ENCODE data around the gene NDC1.
"Not testable (repeated sequence)": the region's sequence is repeated elsewhere in the genome, so short reads cannot be mapped to it uniquely, and the experiment has no call there.

NDC1 gene

GRCh38 chr1:53825306-53825705, 12.8 kb downstream of the NDC1 start:
- no peak for DNase-seq (ENCODE audit: low read depth)

DNA sequence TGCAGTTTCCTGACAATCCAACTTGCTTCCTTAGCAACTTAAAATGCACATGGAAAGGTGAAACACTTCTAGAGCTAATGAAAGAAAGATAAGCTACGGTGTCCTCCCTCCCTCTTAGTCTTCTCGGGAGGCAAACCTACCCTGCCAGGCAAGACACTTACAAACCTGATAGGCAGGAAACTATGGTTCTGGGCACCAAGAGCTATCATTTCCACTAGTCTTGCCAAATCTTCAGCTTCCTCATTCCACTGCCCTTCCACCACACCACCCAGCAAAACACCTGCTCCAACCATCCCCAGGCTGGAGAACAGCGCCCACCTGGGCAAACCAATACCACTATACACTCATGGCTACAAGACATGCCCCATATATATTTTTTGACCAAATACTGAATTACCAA, 15.2 kb downstream of the NDC1 start:
- no peak for DNase-seq (ENCODE audit: low read depth)

DNA sequence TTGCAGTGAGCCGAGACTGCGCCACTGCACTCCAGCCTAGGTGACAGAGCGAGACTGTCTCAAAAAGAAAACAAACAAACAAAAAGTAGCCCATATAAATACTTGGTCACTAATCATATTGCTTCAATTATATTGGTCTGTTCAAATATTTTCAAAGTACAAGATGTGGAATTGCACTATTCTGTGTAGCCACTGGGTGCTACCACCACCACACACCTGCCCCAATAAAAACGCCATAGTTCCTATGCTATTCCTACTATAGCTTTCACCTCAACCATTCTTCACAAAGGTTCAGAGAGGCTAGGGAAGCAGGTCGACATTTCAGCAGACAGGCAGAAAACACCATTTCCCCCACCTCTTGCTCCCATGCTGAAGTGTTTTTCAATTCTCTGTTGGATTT, 16.7 kb downstream of the NDC1 start:
- DNase-seq (ENCODE audit: low read depth): no peak

- no peak for DNase-seq (ENCODE audit: low read depth)
Observed at GRCh38 chr1:53819387-53819786, 18.7 kb downstream of the NDC1 start.

DNA sequence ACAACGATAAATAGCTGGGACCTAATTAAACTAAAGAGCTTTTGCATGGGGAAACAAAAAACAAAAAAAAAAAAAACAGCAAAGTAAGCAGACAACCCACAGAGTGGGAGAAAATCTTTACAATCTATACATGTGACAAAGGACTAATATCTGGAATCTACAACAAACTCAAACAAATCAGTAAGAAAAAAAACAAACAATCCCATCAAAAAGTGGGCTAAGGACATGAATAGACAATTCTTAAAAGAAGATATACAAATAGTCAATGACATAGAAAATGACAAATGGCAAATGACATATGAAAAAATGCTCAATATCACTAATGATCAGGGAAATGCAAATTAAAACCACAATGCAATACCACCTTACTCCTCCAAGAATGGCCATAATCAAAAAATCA, 21.5 kb downstream of the NDC1 start:
- DNase-seq (ENCODE audit: low read depth): not testable (repeated sequence)

DNA sequence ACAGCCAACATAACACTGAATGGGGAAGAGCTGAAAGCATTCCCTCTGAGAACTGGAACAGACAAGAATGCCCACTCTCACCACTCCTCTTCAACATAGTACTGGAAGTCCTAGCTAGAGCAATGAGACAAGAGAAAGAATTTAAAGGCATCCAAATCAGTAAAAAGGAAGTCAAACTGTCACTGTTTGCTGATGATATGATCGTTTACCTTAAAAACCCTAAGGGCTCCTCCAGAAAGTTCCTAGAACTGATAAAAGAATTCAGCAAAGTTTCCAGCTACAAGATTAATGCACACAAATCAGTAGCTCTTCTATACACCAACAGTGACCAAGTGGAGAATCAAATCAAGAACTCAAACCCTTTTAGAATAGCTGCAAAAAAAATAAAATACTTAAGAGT, 22.6 kb downstream of the NDC1 start:
- not testable (repeated sequence) for DNase-seq (ENCODE audit: low read depth)

- DNase-seq (ENCODE audit: low read depth): no peak
Observed at GRCh38 chr1:53811414-53811851, 26.7 kb downstream of the NDC1 start.

DNA sequence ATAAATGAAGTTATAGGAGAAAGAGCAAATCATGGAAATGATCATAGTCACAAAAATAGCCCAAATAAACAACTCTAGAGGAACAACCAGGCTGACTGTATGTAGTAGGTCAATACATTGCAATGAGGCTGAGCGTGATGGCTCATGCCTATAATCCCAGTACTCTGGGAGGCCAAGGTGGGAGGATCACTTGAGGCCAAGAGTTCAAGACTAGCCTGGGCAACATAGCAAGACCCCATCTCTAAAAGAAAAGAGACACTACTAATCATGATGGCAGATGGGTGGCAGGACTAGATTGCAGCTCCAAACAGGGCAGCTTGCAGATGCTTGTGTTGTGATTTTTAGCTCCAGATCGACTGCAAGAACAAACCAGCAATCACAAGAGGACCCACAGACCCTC, 27.6 kb downstream of the NDC1 start:
- no peak for DNase-seq (ENCODE audit: low read depth)

DNA sequence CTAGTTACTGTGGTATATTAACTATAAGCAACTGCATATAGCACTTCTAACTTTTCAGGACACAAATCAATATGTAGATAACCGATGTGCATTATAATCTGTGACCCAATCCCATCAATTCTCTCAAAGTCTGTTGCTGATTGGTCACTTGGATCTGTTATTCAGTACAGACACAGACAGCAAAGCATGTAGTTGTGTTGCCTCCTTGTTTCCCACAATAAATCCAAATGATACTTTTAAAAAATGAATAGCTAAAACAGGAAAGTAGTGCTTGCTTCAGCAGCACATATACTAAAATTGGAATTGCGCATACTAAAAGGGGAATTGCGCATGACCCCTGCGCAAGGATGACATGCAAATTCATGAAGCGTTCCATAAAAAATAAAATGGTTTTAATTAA, 28.1 kb downstream of the NDC1 start:
- no peak for DNase-seq (ENCODE audit: low read depth)

DNA sequence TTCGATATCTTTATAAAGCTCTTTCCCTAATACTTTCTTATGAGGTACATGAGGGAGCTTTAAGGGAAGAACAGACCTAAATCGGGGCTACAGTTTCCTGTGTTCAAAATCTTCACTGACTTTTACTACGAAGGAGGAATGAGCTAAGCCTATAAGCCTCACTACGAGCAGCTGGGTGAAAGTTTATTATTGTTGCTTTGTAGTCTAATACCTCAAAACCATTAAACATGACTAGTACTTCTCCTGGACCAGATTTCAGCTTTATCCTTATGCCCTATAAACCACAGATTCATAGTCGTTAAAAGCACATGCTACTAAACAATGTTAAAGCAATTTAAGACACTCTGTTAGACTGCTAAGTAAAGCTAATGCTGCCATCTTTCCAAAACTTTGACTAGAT, 30.2 kb downstream of the NDC1 start:
- no peak for DNase-seq (ENCODE audit: low read depth)

DNA sequence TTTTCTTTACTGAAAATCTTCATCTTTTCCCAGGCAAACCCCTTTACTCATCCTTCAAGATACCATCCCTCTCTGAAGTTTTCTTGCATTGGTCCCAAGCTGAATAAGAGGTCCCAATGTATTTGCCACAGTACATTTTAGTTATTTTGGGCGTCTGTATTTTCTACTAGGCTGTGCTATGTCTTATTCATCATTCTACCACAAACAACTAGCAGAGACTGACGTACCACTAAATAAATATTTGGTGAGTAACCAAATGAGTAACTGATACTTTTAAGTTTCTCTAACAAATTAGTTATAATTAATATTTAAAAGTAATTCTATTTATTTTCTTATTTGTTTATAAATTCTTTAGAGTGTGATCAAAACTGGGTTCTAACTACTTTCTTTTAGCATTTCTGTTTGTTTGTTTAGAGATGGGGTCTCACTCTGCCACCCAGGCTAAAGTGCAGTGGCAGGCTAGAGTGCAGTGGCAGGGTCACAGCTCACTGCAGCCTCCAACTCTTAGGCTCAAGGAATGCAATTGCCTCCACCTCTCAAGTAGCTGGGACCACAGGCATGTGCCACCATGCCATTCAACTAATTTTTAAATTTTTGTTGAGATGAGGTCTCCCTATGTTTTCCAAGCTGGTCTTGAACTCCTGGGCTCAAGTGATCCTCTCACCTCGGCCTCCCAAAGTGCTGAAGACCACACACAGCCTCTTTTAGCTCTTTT, 33.1 kb downstream of the NDC1 start:
- DNase-seq (ENCODE audit: low read depth): no peak

- DNase-seq (ENCODE audit: low read depth): no peak
Observed at GRCh38 chr1:53804181-53804580, 33.9 kb downstream of the NDC1 start.

DNA sequence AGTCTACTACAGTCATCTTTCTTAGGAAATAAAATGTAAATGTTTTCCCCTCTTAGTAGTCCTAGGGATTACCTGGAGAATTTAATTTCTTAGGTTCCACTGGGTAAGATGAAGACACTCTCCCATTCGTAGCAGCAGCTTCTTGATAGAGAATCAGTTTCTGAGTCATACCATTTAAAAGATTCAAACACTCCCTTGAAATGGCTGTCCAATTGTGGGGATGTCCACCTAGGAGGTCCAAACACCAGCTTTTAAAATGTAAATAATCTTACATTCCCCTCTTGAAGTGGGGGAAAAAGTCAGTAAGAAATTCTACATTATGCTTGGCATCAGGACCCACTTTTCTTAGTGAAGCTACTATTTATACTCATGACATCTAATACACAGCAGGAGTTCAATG, 37.5 kb downstream of the NDC1 start:
- DNase-seq (ENCODE audit: low read depth): no peak

DNA sequence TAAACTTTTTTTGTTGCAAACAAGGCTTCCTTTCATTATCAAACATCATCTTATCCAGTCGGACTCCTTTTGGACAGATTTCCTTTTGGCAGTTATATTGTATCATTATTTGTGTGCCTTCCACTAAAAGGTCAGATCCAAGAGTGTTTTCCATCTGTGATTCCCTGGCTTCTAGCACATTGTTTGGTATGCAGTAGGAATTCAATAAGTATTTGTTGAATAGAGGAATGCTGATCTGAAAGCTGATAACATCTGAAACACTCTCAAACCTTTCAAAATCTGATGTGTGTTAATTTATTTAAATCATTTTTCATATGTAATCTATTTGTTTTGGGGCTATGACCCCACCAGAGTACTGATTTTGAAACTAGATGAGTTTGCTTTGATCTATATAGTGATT, 39.0 kb downstream of the NDC1 start:
- no peak for DNase-seq (ENCODE audit: low read depth)

DNA sequence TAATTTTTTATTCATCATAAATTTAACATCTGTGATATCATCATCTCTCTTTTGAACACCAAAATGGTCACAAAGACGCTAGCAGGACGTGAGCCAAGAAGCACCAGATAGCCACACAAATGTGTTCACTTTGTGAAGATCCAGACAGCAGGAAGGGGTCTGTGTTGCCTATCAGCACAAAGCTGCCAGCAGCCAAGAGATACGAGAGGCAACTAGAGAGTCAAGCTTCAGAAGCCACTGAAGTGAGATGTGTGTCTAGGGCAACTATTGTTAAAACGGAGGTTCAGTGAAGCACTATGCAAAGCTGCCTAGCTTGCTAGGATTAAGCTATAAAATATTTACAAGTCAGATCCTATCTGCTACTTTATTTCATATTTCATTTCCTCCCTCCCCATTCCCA, 45.3 kb downstream of the NDC1 start:
- no peak for DNase-seq (ENCODE audit: low read depth)

DNA sequence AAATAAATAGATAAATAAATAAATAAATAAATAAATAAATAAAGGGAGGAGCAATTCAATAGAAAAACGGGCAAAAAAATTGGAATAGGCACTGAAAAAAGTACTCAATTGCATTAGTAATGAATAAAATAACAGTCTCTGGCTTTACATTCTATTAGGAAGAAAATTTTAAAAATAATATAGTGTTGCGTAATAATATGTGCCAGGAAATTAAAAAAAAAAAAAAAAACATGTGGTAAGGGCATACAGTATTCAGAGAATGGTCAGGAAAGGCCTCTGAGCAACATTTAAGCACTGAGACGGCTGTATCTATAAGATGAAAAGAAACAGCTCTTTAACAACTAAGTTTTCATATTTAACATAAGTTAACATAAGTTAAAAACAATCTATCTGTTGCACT, 50.4 kb downstream of the NDC1 start:
- no peak for DNase-seq (ENCODE audit: low read depth)

DNA sequence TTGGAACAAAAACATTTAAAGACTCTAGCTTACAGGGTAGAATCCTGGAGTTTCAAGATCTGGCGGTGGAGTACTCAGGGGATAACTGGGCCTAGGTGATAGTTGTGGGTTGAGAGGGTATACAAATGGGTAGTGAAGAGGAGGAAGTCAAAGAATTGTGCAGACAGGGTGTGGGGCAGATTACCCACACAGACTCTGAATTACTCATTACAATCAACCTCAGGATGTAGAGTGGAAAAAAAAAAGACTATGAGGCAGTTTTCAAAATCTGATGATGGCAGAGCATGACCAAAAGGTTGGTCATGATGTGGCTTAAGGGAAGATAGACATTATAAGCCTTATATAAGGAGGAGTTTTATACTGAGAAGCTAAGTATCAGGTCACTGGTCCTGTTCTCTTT, 55.0 kb downstream of the NDC1 start:
- no peak for DNase-seq (ENCODE audit: low read depth)

GRCh38 chr1:53781654-53782053, 56.4 kb downstream of the NDC1 start:
- no peak for DNase-seq (ENCODE audit: low read depth)

- no peak for DNase-seq (ENCODE audit: low read depth)
Observed at GRCh38 chr1:53777272-53777671, 60.8 kb downstream of the NDC1 start.

DNA sequence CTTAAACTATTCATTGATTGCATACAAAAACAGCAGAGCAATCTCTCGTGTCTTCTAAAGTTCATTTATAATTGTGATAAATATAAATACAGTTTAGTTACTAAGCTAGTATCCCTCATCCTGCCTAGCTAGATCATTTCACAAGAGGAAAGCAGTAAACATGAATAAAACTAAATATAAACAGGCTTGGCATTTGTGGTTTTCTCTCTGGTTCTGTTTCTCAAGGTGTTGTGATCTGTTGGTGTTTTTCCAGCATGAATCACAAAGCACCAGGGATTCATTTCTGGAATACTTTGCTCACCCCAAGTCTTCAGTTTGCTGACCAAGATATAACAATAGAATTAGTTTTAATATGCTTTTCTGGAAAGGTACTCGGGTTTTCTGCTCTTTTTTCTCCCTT, 66.4 kb downstream of the NDC1 start:
- DNase-seq (ENCODE audit: low read depth): no peak

GRCh38 chr1:53769780-53770179, 68.3 kb downstream of the NDC1 start:
- DNase-seq (ENCODE audit: low read depth): no peak

GRCh38 chr1:53769184-53769583, 68.9 kb downstream of the NDC1 start:
- DNase-seq (ENCODE audit: low read depth): no peak

GRCh38 chr1:53766831-53767405, 71.2 kb downstream of the NDC1 start:
- no peak for DNase-seq (ENCODE audit: low read depth)

DNA sequence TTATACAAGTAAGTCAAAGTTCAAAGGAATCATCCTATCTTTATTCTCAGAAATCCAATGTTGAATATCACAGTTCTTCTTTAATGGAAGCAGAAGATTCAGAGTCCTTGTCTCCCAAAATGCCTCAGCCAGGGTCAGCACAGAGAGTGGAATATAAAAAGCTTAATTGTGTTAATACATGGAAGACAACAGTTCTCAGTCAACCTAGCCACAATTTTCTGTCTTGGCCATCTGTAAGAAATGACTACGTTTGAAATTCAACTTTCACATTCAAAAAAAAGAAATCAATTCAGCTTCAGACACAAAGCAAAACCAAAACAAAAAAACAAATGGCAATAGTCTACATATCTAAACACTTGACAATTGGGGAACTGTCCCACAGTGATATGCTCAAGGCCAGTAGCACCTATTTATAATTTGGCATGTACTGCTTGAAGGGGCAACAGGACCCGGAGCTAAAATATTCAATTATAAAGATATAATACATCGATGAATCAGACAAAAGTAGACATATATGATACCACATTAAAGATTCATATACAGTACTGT, 71.8 kb downstream of the NDC1 start:
- no peak for DNase-seq (ENCODE audit: low read depth)

Measured in CMK (cell line).